Right lobe of liver (tissue), 6 donors: ENCODE measurements around the gene FANCG. TPM values are rescaled to one million over a fixed set of nuclear protein-coding genes. Genes with fewer than 3 reads are reported as not detected.

Experiments used
- ATAC-seq, 4 donors: fragments of 200-7000 bp; cut with Tn5 transposase; one replicate each; pipeline ENCODE4 v1.9.1; 2020; ENCODE audit warnings: mild to moderate bottlenecking in 4 of 4, moderate library complexity in 4 of 4
- DNase-seq, 3 donors: peaks; one replicate each; pipeline ENCODE4 v3.0.0-alpha.2; 2020
- H3K27ac ChIP-seq, 3 donors: fragments of 200-600 bp; one replicate each; pipeline ENCODE4 v1.8.0; 2022
- H3K27me3 ChIP-seq, 2 donors: fragments of 200-600 bp; one replicate each; pipeline ENCODE4 v1.8.0; 2022
- H3K36me3 ChIP-seq, 4 donors: fragments of 200-600 bp; sonication (generic) in 1 of 4; one replicate each; pipeline versions ENCODE4 v1.5.1 to v1.8.0; 2017 to 2022; ENCODE audit warnings: control low read depth in 1 of 4
- H3K4me1 ChIP-seq, 4 donors: fragments of 200-600 bp; sonication (generic) in 1 of 4; one replicate each; pipeline versions ENCODE4 v1.5.1 to v1.8.0; 2017 to 2022; ENCODE audit warnings: control low read depth in 1 of 4
- H3K4me3 ChIP-seq, 3 donors: fragments of 200-600 bp; one replicate each; pipeline ENCODE4 v1.8.0; 2022
- H3K9me3 ChIP-seq, 4 donors: fragments of 200-600 bp; sonication (generic) in 1 of 4; one replicate each; pipeline versions ENCODE4 v1.5.1 to v1.8.0; 2017 to 2022; ENCODE audit warnings: control low read depth in 1 of 4
- POLR2A ChIP-seq: fragments of 450-650 bp; IDR thresholded peaks from one replicate; pipeline ENCODE4 v1.6.1; 2017; ENCODE audit warnings: antibody characterized with exemption, mild to moderate bottlenecking
- WGBS: methylation state at CpG from one replicate; pipeline ENCODE4 v1.1.6; 2018; ENCODE audit warnings: low coverage, low lambda C conversion rate; ENCODE audit not compliant: insufficient coverage; ENCODE audit errors: missing lambda C conversion rate; 5-methylcytosine and 5-hydroxymethylcytosine counted together
- intact Hi-C, 2 donors: fragments of 100-400 bp; cut with DNase I; formaldehyde crosslinking; loops; one replicate each; pipeline versions ENCODE4 v1.11.2 to v1.14.1; 2022
- total RNA-seq, 6 experiments: library from RNA; depleted of rRNA in 2 of 6; stranded (reverse); fragments of >200 nt in 2 of 6; fragmentation: NEBNext Ultra II Directional in 3 of 6; extraction: Animal tissue kit (Norgen Biotek cat#: 25700) in 3 of 6; gene quantifications; one replicate each; pipeline versions ENCODE4 v1.1.0 to v1.2.4, GENCODE V29; 2016 to 2023
- TF ChIP-seq, protein P1 (sequence below), 4 donors: fragments of 200-600 bp in 3 of 4; fragments of 450-650 bp in 1 of 4; IDR thresholded peaks; one replicate each; pipeline versions ENCODE4 v1.5.1 to v1.8.0; 2016 to 2022; ENCODE audit warnings: antibody characterized with exemption in 4 of 4, mild to moderate bottlenecking in 2 of 4
- donor health status: DM: no; HTN: yes; CAD: no.
- donor health status: DM: no; HTN: no; CAD: no.
- donor health status: DM: no; HTN: no; CAD: no.
- donor health status: DM: no; HTN: yes; CAD: no.
- donor health status: DM: no; HTN: yes; CAD: no.

The FANCG gene
- total RNA-seq, 6 experiments from 2014 or later, result 2.9 to 7.1 (median 4.2) TPM

- Histone ChIP-seq H3K27me3 (no peaks in the 10 kb centered on the region), H3K27ac (no peak overlapping the region), H3K4me3 (no peak overlapping the region), H3K4me1 (no peaks in the 10 kb centered on the region), H3K9me3 (no peaks in the 10 kb centered on the region), H3K36me3 (peaks cover 56 to 100% (median 81%) of the 10 kb centered on the region in 4 donors)
- 100% methylated on average over 1 of the region's 11 CpGs for WGBS
- TF ChIP-seq, protein P1, sequence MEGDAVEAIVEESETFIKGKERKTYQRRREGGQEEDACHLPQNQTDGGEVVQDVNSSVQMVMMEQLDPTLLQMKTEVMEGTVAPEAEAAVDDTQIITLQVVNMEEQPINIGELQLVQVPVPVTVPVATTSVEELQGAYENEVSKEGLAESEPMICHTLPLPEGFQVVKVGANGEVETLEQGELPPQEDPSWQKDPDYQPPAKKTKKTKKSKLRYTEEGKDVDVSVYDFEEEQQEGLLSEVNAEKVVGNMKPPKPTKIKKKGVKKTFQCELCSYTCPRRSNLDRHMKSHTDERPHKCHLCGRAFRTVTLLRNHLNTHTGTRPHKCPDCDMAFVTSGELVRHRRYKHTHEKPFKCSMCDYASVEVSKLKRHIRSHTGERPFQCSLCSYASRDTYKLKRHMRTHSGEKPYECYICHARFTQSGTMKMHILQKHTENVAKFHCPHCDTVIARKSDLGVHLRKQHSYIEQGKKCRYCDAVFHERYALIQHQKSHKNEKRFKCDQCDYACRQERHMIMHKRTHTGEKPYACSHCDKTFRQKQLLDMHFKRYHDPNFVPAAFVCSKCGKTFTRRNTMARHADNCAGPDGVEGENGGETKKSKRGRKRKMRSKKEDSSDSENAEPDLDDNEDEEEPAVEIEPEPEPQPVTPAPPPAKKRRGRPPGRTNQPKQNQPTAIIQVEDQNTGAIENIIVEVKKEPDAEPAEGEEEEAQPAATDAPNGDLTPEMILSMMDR (IDR thresholded peaks at IDR 0.05), result no peak
- TF ChIP-seq POLR2A, result no peak
- intact Hi-C loops, result no loop called here
- DNase-seq (no peak), ATAC-seq (no peak)
Measured at GRCh38 chr9:35060548-35061207, 19.1 kb downstream of the FANCG start.

DNA sequence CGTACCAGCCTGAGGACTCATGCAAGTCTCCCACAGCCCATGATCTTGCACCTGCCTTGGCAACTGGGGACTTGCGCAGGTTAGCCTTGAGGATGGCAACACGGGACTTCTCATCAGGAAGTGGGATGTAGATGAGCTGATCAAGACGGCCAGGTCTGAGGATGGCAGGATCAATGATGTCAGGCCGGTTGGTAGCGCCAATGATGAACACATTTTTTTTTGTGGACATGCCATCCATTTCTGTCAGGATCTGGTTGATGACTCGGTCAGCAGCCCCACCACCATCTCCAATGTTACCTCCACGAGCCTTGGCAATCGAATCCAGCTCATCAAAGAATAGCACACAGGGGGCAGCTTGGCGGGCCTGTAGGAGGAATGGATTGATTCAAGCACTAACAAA, 20.3 kb downstream of the FANCG start:
- WGBS, result 92% methylated on average over 4 of the region's 10 CpGs
- Histone ChIP-seq H3K4me3 (no peak overlapping the region), H3K36me3 (peaks cover 45 to 100% (median 78%) of the 10 kb centered on the region in 4 donors), H3K4me1 (no peaks in the 10 kb centered on the region), H3K9me3 (no peaks in the 10 kb centered on the region), H3K27me3 (no peaks in the 10 kb centered on the region), H3K27ac (no peak overlapping the region)
- intact Hi-C loops, result no loop called here
- ATAC-seq (no peak), DNase-seq (no peak)
- TF ChIP-seq, protein P1 (IDR thresholded peaks at IDR 0.05), result no peak
- TF ChIP-seq POLR2A, result no peak

- no peaks in the 10 kb centered on the region for H3K27me3 ChIP-seq
- 87% methylated on average over 5 of the region's 8 CpGs for WGBS
- H3K9me3 ChIP-seq, result no peaks in the 10 kb centered on the region
- no peak for DNase-seq
- no peak for TF ChIP-seq POLR2A
- TF ChIP-seq, protein P1 (IDR thresholded peaks at IDR 0.05), result no peak
- intact Hi-C loops, result no loop called here
- no peaks in the 10 kb centered on the region for H3K4me1 ChIP-seq
- H3K36me3 ChIP-seq, result peaks cover 25 to 85% (median 61%) of the 10 kb centered on the region in 4 donors
- no peak overlapping the region for H3K4me3 ChIP-seq
- ATAC-seq, result no peak
- H3K27ac ChIP-seq, result no peak overlapping the region
Measured at GRCh38 chr9:35057271-35057620, 22.5 kb downstream of the FANCG start.

DNA sequence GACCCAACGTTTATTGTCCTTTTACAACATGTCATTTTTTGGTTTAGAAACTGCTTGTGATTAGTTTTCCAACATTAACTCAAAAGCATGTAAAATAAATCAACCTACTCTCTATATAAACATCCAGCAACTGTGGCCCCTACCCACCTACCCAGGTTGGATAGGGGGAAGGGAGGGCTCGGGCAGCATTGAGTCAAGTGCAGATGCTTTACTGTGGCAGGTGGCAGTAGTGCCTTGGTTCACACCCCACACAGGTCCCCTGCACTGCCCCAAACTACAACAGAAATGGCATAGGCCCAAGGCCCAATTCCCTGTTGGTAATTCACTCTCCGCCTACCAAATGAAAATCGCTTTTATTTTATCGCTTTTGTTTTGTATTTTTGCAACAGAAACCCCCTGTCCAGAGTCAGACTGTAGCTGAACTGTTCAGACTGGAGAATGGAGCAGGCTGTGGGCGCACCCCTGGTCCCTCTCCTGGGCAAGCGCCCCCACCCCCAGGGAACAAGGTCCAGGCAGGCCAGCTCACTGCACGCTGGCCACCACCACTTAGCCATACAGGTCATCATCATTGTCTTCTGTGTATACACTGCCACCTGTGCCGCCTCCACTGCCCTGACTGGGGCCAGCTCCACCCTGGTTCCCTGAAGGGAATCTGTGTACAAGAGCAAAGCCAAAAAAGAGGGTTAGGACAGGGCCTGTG, 23.0 kb downstream of the FANCG start:
- Histone ChIP-seq H3K9me3 (no peaks in the 10 kb centered on the region), H3K4me3 (no peak overlapping the region), H3K36me3 (peaks cover 20 to 85% (median 58%) of the 10 kb centered on the region in 4 donors), H3K27me3 (no peaks in the 10 kb centered on the region), H3K4me1 (no peaks in the 10 kb centered on the region), H3K27ac (no peak overlapping the region)
- no peak for DNase-seq
- WGBS, result 90% methylated on average over 9 of the region's 9 CpGs
- ATAC-seq, result peak in 3 of 4 donors; percentile 28 to 46 (median 32)
- TF ChIP-seq, protein P1 (IDR thresholded peaks at IDR 0.05), result no peak
- TF ChIP-seq POLR2A, result no peak
- intact Hi-C loops, result no loop called here
